ENCODE results near the gene GATAD2A. TPM values are rescaled to one million over a fixed set of nuclear protein-coding genes. Genes with fewer than 3 reads are reported as not detected.

GATAD2A gene
- total and polyA plus RNA-seq, 2 of the 13 experiments (the other 11 are each of a cell fraction or from before 2014, with no cell fraction given), result 16.8 to 28.6 TPM

DNA sequence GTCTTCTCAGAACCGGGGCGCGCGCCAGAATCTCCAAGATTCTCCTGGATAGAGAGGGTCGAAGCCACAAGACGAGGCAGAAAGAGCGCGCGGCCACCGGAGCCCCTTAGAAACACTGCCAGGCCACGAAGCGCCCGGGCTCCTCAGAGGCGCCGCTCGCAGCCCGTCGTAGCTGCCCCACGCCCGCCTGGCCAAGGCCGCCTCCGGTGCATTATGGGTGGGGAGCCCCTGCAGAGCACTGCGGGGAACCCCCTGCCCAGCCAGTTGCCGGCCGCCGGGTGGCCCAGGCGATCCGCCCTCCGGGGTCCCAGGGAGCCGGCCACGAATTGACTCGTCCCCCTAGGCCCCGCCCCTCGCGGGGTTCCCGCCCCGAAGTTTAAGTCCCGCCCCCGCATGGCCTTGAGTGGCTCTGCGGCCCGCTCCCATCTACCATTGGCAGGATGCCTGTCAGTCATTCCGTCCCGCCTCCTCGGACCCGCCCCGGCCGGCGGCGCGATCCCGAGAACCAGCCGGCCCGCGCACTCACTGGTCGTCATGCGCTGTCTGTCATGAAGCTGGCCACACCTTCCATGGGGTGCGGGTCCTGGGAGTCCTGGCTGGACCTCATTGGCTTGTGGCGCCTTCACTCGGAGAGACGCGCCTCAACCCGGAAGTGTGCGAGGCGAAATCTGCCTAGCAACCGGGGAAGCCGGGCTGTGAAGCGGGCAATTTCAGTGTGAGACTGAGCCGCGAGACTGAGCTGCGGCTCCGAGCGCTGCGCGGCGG is 20.2 kb upstream of the GATAD2A start (continued):
- TF ChIP-seq, protein P1, sequence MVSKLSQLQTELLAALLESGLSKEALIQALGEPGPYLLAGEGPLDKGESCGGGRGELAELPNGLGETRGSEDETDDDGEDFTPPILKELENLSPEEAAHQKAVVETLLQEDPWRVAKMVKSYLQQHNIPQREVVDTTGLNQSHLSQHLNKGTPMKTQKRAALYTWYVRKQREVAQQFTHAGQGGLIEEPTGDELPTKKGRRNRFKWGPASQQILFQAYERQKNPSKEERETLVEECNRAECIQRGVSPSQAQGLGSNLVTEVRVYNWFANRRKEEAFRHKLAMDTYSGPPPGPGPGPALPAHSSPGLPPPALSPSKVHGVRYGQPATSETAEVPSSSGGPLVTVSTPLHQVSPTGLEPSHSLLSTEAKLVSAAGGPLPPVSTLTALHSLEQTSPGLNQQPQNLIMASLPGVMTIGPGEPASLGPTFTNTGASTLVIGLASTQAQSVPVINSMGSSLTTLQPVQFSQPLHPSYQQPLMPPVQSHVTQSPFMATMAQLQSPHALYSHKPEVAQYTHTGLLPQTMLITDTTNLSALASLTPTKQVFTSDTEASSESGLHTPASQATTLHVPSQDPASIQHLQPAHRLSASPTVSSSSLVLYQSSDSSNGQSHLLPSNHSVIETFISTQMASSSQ (IDR thresholded peaks at IDR 0.05; ENCODE audit: low read depth), result no peak
- TF ChIP-seq, protein P1 (CRISPR knock-in tag; IDR thresholded peaks at IDR 0.05; ENCODE audit: borderline replicate concordance), result no peak
- TF ChIP-seq HNRNPH1 (optimal IDR thresholded peaks at IDR 0.05; ENCODE audit: low read depth, low read length), result no peak
- TF ChIP-seq NAIF1 (CRISPR knock-in tag; IDR thresholded peaks at IDR 0.05; ENCODE audit: borderline replicate concordance), result no peak
- TF ChIP-seq, protein P2, sequence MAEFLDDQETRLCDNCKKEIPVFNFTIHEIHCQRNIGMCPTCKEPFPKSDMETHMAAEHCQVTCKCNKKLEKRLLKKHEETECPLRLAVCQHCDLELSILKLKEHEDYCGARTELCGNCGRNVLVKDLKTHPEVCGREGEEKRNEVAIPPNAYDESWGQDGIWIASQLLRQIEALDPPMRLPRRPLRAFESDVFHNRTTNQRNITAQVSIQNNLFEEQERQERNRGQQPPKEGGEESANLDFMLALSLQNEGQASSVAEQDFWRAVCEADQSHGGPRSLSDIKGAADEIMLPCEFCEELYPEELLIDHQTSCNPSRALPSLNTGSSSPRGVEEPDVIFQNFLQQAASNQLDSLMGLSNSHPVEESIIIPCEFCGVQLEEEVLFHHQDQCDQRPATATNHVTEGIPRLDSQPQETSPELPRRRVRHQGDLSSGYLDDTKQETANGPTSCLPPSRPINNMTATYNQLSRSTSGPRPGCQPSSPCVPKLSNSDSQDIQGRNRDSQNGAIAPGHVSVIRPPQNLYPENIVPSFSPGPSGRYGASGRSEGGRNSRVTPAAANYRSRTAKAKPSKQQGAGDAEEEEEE (CRISPR knock-in tag; IDR thresholded peaks at IDR 0.05; ENCODE audit: borderline replicate concordance), result no peak
- TF ChIP-seq, protein P3, sequence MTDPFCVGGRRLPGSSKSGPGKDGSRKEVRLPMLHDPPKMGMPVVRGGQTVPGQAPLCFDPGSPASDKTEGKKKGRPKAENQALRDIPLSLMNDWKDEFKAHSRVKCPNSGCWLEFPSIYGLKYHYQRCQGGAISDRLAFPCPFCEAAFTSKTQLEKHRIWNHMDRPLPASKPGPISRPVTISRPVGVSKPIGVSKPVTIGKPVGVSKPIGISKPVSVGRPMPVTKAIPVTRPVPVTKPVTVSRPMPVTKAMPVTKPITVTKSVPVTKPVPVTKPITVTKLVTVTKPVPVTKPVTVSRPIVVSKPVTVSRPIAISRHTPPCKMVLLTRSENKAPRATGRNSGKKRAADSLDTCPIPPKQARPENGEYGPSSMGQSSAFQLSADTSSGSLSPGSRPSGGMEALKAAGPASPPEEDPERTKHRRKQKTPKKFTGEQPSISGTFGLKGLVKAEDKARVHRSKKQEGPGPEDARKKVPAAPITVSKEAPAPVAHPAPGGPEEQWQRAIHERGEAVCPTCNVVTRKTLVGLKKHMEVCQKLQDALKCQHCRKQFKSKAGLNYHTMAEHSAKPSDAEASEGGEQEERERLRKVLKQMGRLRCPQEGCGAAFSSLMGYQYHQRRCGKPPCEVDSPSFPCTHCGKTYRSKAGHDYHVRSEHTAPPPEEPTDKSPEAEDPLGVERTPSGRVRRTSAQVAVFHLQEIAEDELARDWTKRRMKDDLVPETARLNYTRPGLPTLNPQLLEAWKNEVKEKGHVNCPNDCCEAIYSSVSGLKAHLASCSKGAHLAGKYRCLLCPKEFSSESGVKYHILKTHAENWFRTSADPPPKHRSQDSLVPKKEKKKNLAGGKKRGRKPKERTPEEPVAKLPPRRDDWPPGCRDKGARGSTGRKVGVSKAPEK (CRISPR knock-in tag; IDR thresholded peaks at IDR 0.05; ENCODE audit: borderline replicate concordance), result no peak
- TF ChIP-seq TFDP2 (CRISPR knock-in tag; IDR thresholded peaks at IDR 0.05), result peak; percentile 92
- TF ChIP-seq, protein P4, sequence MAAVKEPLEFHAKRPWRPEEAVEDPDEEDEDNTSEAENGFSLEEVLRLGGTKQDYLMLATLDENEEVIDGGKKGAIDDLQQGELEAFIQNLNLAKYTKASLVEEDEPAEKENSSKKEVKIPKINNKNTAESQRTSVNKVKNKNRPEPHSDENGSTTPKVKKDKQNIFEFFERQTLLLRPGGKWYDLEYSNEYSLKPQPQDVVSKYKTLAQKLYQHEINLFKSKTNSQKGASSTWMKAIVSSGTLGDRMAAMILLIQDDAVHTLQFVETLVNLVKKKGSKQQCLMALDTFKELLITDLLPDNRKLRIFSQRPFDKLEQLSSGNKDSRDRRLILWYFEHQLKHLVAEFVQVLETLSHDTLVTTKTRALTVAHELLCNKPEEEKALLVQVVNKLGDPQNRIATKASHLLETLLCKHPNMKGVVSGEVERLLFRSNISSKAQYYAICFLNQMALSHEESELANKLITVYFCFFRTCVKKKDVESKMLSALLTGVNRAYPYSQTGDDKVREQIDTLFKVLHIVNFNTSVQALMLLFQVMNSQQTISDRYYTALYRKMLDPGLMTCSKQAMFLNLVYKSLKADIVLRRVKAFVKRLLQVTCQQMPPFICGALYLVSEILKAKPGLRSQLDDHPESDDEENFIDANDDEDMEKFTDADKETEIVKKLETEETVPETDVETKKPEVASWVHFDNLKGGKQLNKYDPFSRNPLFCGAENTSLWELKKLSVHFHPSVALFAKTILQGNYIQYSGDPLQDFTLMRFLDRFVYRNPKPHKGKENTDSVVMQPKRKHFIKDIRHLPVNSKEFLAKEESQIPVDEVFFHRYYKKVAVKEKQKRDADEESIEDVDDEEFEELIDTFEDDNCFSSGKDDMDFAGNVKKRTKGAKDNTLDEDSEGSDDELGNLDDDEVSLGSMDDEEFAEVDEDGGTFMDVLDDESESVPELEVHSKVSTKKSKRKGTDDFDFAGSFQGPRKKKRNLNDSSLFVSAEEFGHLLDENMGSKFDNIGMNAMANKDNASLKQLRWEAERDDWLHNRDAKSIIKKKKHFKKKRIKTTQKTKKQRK (IDR thresholded peaks at IDR 0.05; ENCODE audit: low read length), result peak; percentile 81; the same call in 1 of the 2 replicates
- TF ChIP-seq SRSF4 (IDR thresholded peaks at IDR 0.05; ENCODE audit: low read depth, low read length, poor library complexity, severe bottlenecking), result no peak
- TF ChIP-seq MIXL1 (CRISPR knock-in tag; IDR thresholded peaks at IDR 0.05), result peak; percentile 31; the same call in 1 of the 2 replicates
